ENCODE data around the gene SELENOO.

The SELENOO gene

DNA sequence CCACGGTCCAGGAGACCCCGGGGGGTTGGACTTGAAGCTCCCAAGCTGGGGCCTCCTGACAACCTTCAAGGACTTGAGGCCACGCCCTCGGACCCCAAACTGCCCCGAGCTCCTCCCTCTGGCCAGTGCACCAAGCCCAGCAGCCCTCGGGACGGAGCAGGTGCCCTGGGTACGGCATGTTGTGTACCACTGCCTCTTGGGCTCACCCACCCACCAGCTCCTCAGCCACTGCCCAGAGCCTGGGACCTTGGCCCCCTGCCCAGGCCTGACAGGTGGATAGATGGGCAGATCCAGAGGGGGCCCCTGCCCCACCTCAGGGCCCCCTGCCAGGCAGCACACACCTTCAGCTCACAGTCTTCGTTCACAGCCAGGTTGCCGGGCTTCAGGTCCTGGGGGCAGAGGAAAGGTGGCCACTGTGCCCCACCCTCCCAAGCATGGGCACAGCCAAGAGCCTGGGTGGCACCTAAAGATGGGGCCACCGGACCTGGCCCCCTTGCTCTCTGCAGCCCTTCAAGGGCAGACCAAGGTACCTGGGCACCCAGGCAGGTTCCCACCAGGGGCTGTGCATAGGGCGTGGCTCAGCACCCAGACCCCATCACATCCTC, 55.5 kb downstream of the SELENOO start:
- no peak for DNase-seq

DNA sequence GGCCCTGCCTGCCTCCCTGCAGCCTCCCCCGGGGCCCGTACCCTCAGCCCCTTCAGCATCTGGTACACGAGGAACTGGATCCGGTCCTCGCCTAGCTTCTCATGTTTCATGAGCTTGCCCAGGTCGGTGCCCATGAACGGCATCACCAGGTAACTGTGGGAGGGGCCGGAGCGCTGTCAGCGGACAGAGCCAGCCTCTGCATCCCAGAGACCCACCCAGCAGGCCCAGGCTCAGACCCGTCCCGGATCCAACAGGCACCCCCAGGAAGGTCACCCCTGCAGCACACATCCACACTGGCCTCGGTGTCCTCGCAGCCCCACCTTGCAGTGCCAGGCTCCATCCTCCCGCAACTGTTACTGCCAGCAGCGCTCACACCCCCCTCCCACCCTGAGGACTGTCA, 56.2 kb downstream of the SELENOO start:
- DNase-seq: no peak

DNA sequence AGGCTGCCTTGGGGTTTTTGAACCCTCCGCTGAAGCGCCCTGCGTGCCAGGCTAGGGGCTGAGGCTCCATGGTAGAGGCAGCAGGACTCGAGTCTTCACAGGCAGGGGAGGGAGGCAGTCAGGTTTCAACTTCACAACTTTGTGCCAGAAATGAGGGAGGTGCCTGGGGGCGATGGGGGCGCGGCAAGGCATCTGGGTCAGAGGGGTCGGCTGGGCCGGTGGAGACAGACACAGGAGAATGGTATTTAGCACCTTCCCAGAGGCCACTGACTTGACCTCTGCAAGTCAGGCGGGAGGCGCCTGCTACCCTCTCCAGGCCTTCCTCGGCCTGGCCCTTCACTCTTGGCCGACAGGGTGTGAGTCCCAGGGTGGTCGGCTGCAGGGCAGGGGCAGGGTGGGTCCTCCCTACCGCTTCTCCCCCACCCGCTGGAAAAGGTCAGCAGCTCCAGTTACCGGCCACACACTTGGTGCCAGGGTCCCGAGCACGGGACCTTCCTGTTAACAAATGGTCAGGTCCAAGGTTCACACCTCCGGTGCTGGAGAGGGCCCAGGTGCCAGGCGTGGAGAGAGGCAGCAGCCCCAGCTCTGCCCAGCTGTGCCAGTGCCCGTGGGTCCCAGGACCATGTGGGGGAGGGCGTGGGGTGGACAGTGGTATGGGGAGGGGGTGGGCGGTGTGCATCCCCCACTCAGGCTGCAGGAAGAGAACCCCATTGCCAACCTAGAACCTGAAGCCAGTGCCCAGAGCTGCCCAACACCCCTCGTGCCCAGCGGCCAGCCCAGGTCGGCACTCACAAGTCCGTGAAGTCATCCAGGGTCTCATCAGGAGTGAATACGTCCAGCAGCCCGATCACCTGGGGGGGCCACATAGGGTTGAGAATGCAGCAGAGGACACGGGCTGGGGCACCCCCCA, 56.9 kb downstream of the SELENOO start:
- DNase-seq: no peak

DNA sequence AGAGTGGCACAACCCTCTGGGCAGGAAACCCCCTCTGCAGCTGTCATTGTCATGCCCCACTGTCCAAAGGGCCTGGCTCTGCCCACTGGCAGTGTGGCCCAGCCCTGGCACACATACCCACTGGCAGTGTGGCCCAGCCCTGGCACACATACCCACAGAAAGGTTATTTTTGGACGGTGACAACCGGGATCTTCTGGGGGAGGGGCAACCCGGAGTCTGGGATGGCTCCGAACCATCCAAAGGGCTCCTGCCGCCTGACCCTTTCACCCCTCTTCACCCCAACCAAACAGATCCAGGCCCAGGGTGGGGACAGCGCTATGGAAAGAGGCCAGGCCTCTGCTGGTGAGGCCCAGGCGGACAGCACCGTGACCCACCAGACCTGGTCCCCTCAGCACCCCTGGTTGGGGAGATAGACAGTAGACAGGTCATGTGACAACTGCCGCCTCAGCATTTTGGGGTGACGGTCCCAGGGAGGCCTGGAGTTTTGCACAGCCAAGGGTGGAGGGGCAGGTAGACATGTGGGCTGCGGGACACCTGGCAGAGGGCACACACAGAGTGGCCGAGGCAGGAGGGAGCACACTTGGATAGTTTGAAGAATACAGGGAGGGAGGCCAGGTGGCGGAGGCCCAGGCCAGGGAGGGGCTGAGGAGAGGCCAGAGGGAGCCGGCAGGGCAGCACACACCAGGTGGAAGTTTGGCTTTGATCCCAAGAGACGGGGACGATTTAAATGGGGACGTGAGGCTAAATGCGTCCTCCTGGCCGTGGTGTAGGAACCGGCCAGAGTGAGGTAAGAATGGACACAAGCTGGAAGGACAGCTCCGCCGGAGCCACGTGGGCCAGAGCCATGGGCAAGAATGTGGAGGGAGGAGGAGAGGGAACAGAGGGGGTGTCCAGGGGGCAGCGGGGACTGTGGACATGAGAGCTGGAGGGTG, 57.8 kb downstream of the SELENOO start:
- DNase-seq: no peak

DNA sequence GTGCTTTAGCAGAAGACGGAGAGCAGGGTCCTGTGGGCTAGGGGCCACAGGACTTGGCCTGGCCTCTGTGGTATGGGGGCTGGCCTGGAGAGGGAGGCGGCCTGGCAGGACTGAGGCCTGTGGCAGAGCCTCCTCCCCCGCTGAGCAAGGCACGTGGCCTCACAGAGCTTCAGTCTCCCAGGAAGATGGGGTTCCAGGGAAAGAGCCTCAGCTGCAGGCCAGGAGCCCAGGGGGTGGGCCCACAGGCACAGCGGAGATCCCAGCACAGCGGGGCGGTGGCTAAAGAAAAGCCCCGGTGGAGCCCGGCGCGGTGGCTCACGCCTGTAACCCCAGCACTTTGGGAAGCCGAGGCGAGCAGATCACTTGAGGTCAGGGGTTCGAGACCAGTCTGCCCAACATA, 58.5 kb downstream of the SELENOO start:
- DNase-seq: no peak

DNA sequence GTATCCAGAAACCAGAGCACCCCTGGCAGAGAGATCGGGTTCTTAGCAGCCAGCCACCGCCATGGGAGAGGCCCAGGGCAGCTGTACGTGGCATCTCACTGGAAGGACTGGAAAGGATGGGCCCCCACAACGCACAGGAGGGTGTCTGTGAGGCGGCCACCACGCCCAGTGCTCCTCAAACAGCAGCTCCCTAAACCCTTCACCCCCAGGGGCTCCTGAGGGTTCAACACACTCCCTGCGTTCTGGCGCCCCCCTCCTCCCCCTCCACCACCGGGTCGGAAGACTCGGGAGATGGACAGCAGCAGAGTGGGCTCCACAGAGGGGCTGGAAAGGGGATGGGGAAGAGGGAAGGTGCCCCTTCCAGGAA, 59.6 kb downstream of the SELENOO start:
- no peak for DNase-seq

DNA sequence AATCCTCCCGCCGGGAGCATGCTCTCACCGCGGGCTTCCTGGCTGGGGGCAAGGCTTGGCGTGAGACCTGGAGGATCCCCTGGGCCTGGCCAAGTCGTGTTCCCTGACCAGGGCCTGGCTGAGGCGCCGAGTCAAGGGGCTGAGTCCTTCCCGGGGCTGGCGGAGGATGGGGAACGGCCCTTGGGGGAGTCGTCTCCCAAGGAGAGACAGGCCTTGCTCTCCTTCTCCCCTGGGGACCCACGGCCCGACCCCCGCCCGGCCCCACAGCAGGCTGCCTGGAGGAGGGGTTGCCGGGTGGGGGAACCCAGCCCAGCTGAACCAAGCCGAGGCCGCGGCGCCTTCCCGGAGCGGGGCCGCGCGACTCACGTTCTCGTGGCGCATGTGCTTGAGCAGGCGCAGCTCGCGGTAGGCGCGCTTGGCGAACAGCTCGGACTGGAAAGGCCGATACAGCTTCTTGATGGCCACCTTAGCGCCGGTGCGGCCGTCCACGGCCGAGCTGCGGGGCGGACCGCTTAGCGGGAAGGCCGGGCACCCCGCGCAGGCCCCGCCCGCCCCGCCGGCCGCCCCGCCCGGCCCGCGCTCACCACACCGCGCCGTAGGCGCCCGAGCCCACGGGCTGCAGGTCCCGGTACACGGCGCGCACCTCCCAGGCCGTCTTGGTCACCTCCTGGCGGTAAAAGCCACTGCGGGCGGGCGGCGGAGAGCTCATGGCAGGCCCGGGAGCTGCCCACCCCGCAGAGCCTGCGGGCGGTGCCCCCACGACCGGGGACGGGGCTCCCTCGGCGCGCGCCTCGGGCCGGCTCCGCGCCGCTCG, 60.2 kb downstream of the SELENOO start:
- DNase-seq: peak; percentile 54 to 71 (median 57)

DNA sequence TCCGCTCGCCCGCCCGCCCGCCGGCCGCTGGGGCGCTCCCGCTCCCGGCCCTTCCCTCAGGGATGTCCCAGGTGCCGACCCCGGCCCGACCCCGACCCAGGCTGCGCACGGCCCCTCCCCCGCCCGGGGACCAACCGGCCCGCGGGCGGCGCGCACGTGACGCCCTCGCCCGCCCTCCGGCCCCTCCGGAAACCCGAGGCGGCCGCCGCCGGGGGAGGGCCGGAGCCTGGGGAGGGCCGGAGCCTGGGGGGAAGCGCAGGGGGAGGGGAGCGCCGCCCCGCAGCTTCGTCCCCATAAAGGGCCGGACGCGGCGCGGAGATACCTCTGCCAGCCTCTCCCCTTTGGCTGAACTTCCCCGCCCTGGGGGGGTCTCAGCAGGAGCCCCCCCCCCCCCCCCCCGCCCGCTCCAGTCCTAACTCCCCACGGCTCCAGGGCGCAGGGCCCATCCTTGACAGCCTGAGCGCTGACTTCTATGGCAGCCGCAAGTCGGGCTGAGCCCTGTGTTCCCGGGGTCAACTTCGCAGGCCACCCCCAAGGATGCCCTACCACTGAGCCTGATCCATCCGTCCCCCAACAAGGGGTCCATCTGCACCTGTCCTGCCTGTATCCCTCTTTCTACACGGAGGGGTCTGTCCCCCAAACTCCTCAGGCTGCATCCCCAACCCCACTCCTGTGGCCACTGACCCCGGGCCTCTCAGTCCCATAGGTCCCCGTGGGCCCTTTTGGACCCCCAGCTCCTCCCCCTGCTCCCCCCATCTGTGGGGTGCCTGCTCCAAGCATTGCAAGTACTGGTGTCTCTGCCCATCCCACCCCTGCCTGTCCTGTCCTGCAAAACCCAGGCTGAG, 61.0 kb downstream of the SELENOO start, which contains the start of gene MAPK12:
TSS of gene MAPK12 (minus strand) at position 69 of the 845 bp plus-strand sequence. CDS start 174 bp downstream, outside the sequence.
- peak in 1 of 3 donors; percentile 46 for DNase-seq

DNA sequence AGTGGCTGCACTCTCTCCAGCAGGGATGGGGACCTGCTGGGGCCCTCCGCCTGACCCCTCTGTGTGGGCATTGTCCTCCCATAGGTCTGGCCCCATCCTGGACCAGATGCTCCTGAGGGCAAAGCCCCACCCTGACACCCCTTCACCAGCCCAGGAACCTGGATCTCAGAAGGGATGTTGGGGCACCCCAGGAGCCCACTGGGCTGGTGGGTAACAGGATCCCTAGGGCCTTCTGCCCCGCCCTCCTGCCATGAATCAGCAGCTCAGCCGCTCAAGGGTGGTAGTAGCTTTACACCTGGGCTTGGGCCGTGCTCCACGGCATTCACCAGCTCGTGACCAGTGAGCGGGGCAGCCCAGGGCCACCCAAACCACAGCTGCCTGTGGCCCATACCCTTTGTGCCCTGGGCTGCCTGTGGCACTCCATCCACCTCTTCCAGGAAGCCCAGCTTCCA, 61.7 kb downstream of the SELENOO start:
- DNase-seq: no peak

DNA sequence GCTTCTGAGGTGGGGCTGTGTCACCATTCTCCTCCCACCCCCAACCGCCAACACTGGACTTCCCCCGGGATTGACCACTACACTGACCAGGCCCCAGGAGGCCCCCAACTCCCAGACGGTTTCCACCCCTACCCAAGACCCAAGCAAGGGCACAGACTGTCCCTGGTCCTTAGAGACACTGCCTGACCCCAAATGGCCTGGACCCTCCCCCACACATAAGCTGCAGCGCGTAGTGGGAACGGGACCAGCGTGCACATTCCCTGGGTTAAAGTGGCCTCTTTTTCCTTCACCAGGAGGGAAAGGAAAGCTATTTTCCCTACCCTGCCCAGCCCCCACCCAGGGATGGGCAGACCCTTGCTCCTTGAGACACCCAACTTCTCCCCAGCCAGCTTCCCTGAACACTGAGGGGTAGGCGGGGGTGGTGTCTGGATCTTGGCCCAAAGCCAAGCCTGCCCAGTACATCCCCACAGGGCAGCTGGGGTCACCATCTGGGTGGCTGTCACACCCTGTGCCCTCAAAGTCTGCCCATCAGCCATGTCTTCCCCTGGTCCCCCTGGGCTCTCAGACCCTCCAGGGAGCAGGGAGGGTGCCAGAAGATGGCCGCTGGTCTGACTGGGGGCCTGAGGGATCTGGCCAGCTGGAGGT, 62.3 kb downstream of the SELENOO start:
- DNase-seq: no peak

DNA sequence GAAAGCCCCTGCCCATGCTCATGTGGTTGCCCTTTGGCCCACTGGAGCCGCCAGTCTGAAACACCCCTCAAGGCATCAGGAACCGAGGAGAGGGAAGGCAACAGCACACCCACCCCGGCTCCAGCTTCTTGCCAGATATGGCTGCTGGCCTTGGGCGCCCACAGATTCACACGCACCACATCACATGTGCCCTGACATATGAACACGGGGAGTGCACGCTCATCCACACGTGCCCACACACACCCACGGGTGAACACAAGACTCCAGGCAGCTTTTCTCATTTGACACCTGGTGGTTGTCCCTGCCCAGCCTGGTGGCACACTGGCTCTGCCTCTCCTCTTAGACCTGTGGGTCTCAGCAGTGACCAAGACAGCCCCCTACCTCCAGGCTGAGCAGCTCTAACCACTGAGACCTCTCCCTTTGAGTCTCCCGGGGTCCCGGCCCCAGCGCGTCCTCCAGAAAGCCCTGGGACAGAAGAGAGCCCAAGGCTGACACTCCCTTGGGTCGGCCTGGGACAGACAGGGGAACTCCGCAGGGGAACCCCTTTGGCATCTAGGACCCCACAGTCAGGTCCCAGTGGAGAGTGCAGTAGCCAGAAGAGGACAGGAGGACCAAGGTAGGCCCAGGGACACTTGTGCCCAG, 63.4 kb downstream of the SELENOO start:
- no peak for DNase-seq

DNA sequence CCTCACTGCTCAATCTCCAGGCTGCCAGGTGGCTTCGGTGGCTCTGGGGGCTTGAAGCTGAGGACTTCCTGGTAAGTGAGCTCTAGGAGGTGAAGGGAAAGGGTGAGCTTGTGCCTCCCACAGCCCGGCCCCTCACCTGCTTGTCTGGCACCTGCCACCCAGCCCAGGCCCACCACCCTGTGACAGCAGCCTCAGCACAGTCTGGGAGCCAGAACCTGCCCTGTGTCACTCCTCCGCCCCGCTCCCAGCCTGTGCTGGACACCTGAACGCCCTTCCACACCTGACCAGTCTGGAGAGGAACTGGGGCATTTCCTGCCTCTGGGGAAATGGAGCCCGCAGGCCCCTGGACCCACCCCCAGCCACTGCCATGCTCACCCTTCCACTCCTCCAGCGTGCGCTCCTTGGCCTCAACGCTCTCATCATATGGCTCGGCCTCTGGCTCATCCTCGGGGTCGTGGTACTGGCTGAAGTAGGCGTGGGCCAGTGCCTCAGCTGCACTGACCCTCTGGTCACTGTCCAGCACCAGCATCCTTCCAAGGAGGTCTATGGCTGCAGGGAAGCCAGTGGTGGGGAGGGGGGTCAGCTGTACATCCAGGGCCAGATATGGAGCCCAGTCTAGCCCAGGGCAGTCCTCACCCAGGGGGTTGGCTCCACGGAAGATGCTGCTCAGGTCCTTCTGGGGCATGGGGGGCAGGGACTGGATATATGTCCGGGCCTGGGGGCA, 64.3 kb downstream of the SELENOO start:
- DNase-seq: no peak

DNA sequence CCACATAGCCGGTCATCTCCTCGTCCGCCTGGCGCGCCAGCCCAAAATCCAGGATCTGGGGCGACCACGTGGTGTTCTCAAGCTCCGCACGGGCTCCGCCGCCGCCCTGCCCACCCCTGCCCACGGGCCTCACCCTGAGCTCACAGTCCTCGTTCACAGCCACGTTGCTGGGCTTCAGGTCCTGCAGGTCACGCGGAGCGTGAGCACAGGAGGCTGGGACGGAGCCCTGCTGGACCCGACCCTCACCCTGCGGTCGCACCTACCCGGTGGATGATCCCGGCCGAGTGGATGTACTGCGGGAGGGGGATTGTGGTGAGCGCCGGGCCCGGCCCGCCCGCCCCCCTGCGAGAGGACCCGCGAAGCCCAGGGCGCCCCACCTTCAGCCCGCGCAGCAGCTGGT, 66.2 kb downstream of the SELENOO start:
- DNase-seq: no peak
